Measurements from ENCODE around the gene CBLN1. TPM values are rescaled to one million over a fixed set of nuclear protein-coding genes. Genes with fewer than 3 reads are reported as not detected.

CBLN1 gene
- not detected in 2 replicates for total RNA-seq

DNA sequence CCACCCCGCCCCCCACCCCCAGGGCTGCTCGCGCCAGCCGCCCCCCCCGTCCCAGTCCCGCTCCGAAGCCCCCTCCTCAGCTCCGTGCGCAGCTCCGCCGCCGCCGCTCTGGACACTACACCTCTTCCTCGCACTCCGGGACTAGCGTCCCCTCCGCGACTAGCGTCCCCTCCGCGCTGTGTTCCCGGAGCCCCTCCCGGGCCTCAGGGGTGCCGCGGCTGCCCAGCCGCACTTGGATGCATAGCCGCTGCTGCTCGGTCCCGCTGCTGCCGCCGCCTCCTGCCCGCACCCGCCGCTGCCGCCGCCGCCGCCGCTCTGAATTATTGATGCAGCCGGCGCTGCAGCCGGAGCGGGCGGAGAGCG is at the start of gene CBLN1:
Gene CBLN1, minus strand, starts transcription at position 359 of the 363 bp plus-strand sequence. CDS start 373 bp downstream, outside the sequence.

Other genes with a start within 250 kb of the CBLN1 start
- gene C16orf78, start 92.0 kb upstream of the CBLN1 start, total RNA-seq: not detected in 2 replicates

Data from aortic smooth muscle cell (primary cell).